Stimulated activated CD8-positive, alpha-beta memory T cell treated with anti-CD3 and anti-CD28 coated beads, Interleukin-15, amount 100 ng/mL, for 1 hour (primary cell): Measurements from ENCODE around the gene PPM1H.
"Not testable (repeated sequence)": the region's sequence is repeated elsewhere in the genome, so short reads cannot be mapped to it uniquely, and the experiment has no call there.

Source experiments
- DNase-seq: peaks from one replicate; pipeline ENCODE4 v3.0.0-alpha.2; 2020; ENCODE audit warnings: low read depth

Gene PPM1H

GRCh38 chr12:62834971-62835547 is 99.9 kb downstream of the PPM1H start:
- DNase-seq = no peak

GRCh38 chr12:62834406-62834805 is 100.5 kb downstream of the PPM1H start:
- DNase-seq = no peak

GRCh38 chr12:62833634-62834033 is 101.3 kb downstream of the PPM1H start:
- no peak for DNase-seq

- DNase-seq = no peak
Observed at GRCh38 chr12:62832558-62832957, 102.4 kb downstream of the PPM1H start.

GRCh38 chr12:62832027-62832426 is 102.9 kb downstream of the PPM1H start:
- DNase-seq = no peak

GRCh38 chr12:62827855-62828254 is 107.1 kb downstream of the PPM1H start:
- no peak for DNase-seq

GRCh38 chr12:62827042-62827441 is 107.9 kb downstream of the PPM1H start:
- no peak for DNase-seq

GRCh38 chr12:62817556-62818271 is 117.2 kb downstream of the PPM1H start:
- DNase-seq = no peak

- DNase-seq = no peak
Observed at GRCh38 chr12:62814243-62814642, 120.7 kb downstream of the PPM1H start.

GRCh38 chr12:62813031-62813829 is 121.7 kb downstream of the PPM1H start:
- DNase-seq = no peak

GRCh38 chr12:62811481-62811880 is 123.5 kb downstream of the PPM1H start:
- DNase-seq = not testable (repeated sequence)

GRCh38 chr12:62808166-62808879 is 126.6 kb downstream of the PPM1H start:
- no peak for DNase-seq

- DNase-seq = no peak
Observed at GRCh38 chr12:62806893-62807292, 128.1 kb downstream of the PPM1H start.

- no peak for DNase-seq
Observed at GRCh38 chr12:62806244-62806836, 128.6 kb downstream of the PPM1H start.

GRCh38 chr12:62805517-62805916 is 129.4 kb downstream of the PPM1H start:
- no peak for DNase-seq

- no peak for DNase-seq
Observed at GRCh38 chr12:62803756-62804155, 131.2 kb downstream of the PPM1H start.

GRCh38 chr12:62802984-62803383 is 132.0 kb downstream of the PPM1H start:
- DNase-seq = no peak

- DNase-seq = no peak
Observed at GRCh38 chr12:62802321-62802720, 132.6 kb downstream of the PPM1H start.

- no peak for DNase-seq
Observed at GRCh38 chr12:62801796-62802195, 133.2 kb downstream of the PPM1H start.

- DNase-seq = no peak
Observed at GRCh38 chr12:62800707-62801400, 134.1 kb downstream of the PPM1H start.

- DNase-seq = no peak
Observed at GRCh38 chr12:62799766-62800406, 135.1 kb downstream of the PPM1H start.
